Measurements from ENCODE around the gene INSC.

Gene INSC

GRCh38 chr11:15148169-15148568, 33.4 kb downstream of the INSC start (continued):
- TF ChIP-seq CREB5 (CRISPR knock-in tag; IDR thresholded peaks at IDR 0.05; ENCODE audit: low read depth) (no peak), SNAI2 (CRISPR knock-in tag; IDR thresholded peaks at IDR 0.05) (no peak), OSR1 (CRISPR knock-in tag; IDR thresholded peaks at IDR 0.05) (no peak)

- ATAC-seq, result no peak
- TF ChIP-seq PATZ1 (CRISPR knock-in tag; IDR thresholded peaks at IDR 0.05; ENCODE audit: borderline replicate concordance), result no peak
- no peak for TF ChIP-seq TCF4 (CRISPR knock-in tag; IDR thresholded peaks at IDR 0.05; ENCODE audit: borderline replicate concordance)
- no peak for TF ChIP-seq RARB (CRISPR knock-in tag; IDR thresholded peaks at IDR 0.05)
- no peak for TF ChIP-seq ZFP3 (CRISPR knock-in tag; IDR thresholded peaks at IDR 0.05)
- TF ChIP-seq TSHZ2 (CRISPR knock-in tag; IDR thresholded peaks at IDR 0.05), result no peak
- TF ChIP-seq CREB5 (CRISPR knock-in tag; IDR thresholded peaks at IDR 0.05; ENCODE audit: low read depth), result no peak
- TF ChIP-seq ZFP30 (CRISPR knock-in tag; IDR thresholded peaks at IDR 0.05), result no peak
- no peak for TF ChIP-seq ZC3H10 (CRISPR knock-in tag; IDR thresholded peaks at IDR 0.05)
- no peak for TF ChIP-seq ZNF70 (CRISPR knock-in tag; IDR thresholded peaks at IDR 0.05)
- no peak for TF ChIP-seq CSRNP3 (CRISPR knock-in tag; IDR thresholded peaks at IDR 0.05)
- no peak for TF ChIP-seq ARNTL (CRISPR knock-in tag; IDR thresholded peaks at IDR 0.05; ENCODE audit: borderline replicate concordance, low read depth)
- no peak for TF ChIP-seq SNAI2 (CRISPR knock-in tag; IDR thresholded peaks at IDR 0.05)
- TF ChIP-seq GLIS3 (CRISPR knock-in tag; IDR thresholded peaks at IDR 0.05), result no peak
- TF ChIP-seq ZNF565 (CRISPR knock-in tag; conservative IDR thresholded peaks at IDR 0.05; ENCODE audit: low read depth), result no peak
These were observed 34.3 kb downstream of the INSC start for GRCh38 chr11:15149050-15149449.

- TF ChIP-seq TSHZ2 (CRISPR knock-in tag; IDR thresholded peaks at IDR 0.05) (no peak), OSR1 (CRISPR knock-in tag; IDR thresholded peaks at IDR 0.05) (no peak), POU6F1 (CRISPR knock-in tag; IDR thresholded peaks at IDR 0.05; ENCODE audit: borderline replicate concordance, low read depth) (no peak), PPARA (CRISPR knock-in tag; IDR thresholded peaks at IDR 0.05; ENCODE audit: borderline replicate concordance) (no peak), PATZ1 (CRISPR knock-in tag; IDR thresholded peaks at IDR 0.05; ENCODE audit: borderline replicate concordance) (no peak), TCF4 (CRISPR knock-in tag; IDR thresholded peaks at IDR 0.05; ENCODE audit: borderline replicate concordance) (no peak), BACH2 (CRISPR knock-in tag; IDR thresholded peaks at IDR 0.05; ENCODE audit: borderline replicate concordance) (no peak)
These were observed 35.8 kb downstream of the INSC start for GRCh38 chr11:15150507-15150906.

More at GRCh38 chr11:15150507-15150906, 35.8 kb downstream of the INSC start:
- no peak for ATAC-seq
